ENCODE data around the gene KANSL1. TPM values are rescaled to one million over a fixed set of nuclear protein-coding genes. Genes with fewer than 3 reads are reported as not detected.

The KANSL1 gene
- total RNA-seq, 2 experiments from 2014 or later = 54.4 to 55.3 TPM

DNA sequence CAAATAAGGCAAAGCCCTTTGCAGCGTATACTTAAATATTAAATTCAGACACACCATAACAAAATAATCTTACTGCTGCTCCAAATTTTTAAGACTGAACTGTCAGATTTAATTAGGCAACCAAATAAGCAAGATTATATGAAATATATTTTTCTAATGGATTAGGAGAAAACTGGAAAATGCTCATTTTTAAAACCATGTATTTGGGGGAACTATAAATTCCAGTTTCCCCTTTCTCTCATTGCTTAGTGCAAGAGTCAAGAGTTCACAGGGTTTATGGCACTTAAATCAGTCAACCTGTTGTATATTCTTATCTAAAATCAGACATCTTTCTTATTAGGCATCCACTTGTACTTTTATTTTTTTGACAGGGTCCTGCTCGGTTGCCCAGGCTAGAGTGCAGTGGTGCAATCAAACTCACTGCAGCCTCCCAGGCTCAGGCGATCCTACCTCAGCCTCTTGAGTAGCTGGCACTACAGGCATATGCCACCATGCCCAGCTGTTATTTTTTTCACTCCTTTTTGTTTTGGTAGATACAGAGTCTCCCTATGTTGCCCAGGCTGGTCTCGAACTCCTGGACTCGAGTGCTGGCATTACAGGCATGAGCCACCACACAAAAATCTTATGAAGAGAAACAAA is 2.1 kb upstream of the KANSL1 start:
- CTCF ChIA-PET = interaction anchor here (0.9 to 1.0 kb wide), 3 partner anchors 8 to 18 kb away, joined by 3 to 4 read pairs (median 3); no protein-coding TSS in a partner anchor
- no peak for ATAC-seq
- POLR2A ChIA-PET = no interaction called here
- H3K9me3 Mint-ChIP-seq = peaks cover 3% of the 10 kb centered on the region
- peak overlapping the region; percentile 99 for H3K27ac Mint-ChIP-seq
- no peak for TF ChIP-seq CTCF (IDR thresholded peaks at IDR 0.05)
- peaks cover 50% of the 10 kb centered on the region for H3K4me1 Mint-ChIP-seq (ENCODE audit: low read depth)
- intact Hi-C loops (cut with micrococcal nuclease) = no loop called here
- peaks cover 20% of the 10 kb centered on the region for H3K36me3 Mint-ChIP-seq (ENCODE audit: low read depth)
- H3K4me3 Mint-ChIP-seq = peak overlapping the region; percentile 81
- no peak for DNase-seq
- H3K27me3 Mint-ChIP-seq = no peaks in the 10 kb centered on the region

DNA sequence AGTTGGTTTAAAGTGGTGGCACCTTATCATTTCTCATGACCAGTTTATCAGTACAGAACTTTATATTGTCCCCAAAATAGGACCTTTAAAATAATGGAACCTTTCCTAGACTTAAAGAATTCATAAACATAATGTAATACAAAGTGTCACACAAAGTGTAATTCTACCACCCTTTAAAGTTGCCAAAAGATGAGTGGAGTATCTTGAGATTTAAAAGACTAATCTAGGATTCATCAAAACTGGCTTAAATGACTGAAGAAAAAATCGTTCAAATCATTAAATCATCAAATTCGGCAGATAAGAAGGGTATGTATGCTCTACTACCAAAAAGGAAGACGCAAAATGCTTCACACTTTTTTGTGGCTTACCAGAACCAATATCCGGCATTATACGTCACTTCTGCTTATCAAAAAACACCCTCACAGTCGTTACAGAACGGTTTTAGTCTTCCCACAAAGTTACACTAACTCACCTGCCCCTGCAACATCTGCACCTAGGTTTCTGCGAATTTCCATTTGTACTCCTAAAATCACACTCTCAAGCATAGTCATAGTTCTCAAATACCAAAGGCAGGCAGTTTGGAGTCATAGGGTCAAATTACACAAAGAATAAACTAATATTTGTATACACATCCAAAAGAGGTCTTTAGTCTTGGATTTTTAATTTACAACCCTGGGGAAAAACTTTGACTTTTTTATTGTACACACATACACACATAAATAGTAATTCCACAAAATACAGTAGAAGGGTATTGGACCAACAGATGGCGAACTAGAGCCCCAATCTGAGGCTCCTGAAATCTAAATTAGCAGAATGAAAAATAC is 1.4 kb upstream of the KANSL1 start:
- CTCF ChIA-PET = interaction anchor here (1.0 to 3.0 kb wide), 4 partner anchors 8 to 143 kb away, joined by 3 to 15 read pairs (median 6); no protein-coding TSS in a partner anchor
- intact Hi-C loops (cut with micrococcal nuclease) = loop anchor here (5.0 kb wide), 3 partner anchors 37 to 147 kb away; no protein-coding TSS in a partner anchor
- Mint-ChIP-seq H3K4me1 (ENCODE audit: low read depth) (peaks cover 53% of the 10 kb centered on the region), H3K9me3 (peaks cover 3% of the 10 kb centered on the region), H3K4me3 (peak overlapping the region; percentile 81), H3K27ac (peak overlapping the region; percentile 99), H3K27me3 (no peaks in the 10 kb centered on the region), H3K36me3 (ENCODE audit: low read depth) (peaks cover 26% of the 10 kb centered on the region)
- ATAC-seq (peak; percentile 24), DNase-seq (peak; percentile 70)
- POLR2A ChIA-PET = interaction anchor here (1.2 to 1.5 kb wide), 4 partner anchors 14 to 144 kb away, joined by 3 to 6 read pairs (median 4); no protein-coding TSS in a partner anchor
- peak; percentile 70 for TF ChIP-seq CTCF (IDR thresholded peaks at IDR 0.05)

DNA sequence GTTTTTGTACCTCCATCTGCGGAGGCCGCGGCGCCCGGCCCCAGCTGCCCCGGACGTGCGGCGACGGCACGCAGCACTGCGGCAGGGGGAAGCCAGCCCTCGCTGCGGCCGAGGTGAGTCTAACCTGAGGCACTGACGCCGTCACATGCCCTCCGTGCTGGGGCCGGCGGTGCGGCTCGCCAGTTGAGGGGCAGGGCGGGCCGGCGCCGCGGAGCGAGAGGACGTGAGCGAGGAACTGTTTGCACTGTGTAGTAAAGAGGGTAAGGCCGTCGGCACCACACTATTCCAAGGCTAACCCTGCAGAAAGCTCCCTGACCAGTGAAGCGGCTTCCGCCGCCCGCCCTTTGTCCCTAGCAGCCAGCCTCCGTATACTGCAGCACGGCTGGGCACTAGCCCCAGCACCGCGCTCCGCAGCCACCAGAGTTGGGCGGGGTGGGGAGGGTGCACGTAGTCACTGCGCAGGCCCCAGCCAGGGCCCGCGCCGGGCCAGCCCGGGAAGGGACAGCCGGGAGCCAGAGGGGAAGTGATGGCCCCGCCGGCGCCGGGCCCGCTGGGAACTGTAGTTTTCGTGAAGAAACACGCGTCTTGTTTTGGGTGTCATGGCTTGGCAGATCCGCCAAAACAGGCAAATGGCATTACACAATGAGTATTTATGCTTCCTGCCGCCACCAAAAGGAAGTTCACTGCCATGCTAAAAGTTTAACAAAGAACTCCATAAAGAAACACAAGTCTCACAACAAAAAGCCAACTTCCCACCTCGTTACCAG is 580 bp upstream of the KANSL1 start:
- intact Hi-C loops (cut with micrococcal nuclease) = loop anchor here (5.0 kb wide), 3 partner anchors 37 to 147 kb away; no protein-coding TSS in a partner anchor
- ChIA-PET CTCF (interaction anchor here (0.8 to 3.0 kb wide), 13 partner anchors 9 to 166 kb away, joined by 3 to 24 read pairs (median 5); no protein-coding TSS in a partner anchor), POLR2A (interaction anchor here (0.6 to 1.5 kb wide), 10 partner anchors 13 to 192 kb away, joined by 3 to 7 read pairs (median 4); no protein-coding TSS in a partner anchor)
- peak overlapping the region; percentile 81 for H3K4me3 Mint-ChIP-seq
- peak; percentile 81 for ATAC-seq
- peaks cover 51% of the 10 kb centered on the region for H3K4me1 Mint-ChIP-seq (ENCODE audit: low read depth)
- peak overlapping the region; percentile 99 for H3K27ac Mint-ChIP-seq
- peaks cover 3% of the 10 kb centered on the region for H3K9me3 Mint-ChIP-seq
- peak; percentile 94 for DNase-seq
- no peaks in the 10 kb centered on the region for H3K27me3 Mint-ChIP-seq
- peaks cover 30% of the 10 kb centered on the region for H3K36me3 Mint-ChIP-seq (ENCODE audit: low read depth)
- no peak for TF ChIP-seq CTCF (IDR thresholded peaks at IDR 0.05)

- POLR2A ChIA-PET = interaction anchor here (0.6 to 1.5 kb wide), 8 partner anchors 8 to 148 kb away, joined by 3 to 7 read pairs (median 4); no protein-coding TSS in a partner anchor
- intact Hi-C loops (cut with micrococcal nuclease) = loop anchor here (5.0 kb wide), 3 partner anchors 35 to 145 kb away; no protein-coding TSS in a partner anchor
- Mint-ChIP-seq H3K36me3 (ENCODE audit: low read depth) (peaks cover 33% of the 10 kb centered on the region), H3K4me3 (peak overlapping the region; percentile 90), H3K4me1 (ENCODE audit: low read depth) (peaks cover 55% of the 10 kb centered on the region), H3K27me3 (no peaks in the 10 kb centered on the region), H3K9me3 (peaks cover under 1% of the 10 kb centered on the region), H3K27ac (peak overlapping the region; percentile 98)
- no peak for TF ChIP-seq CTCF (IDR thresholded peaks at IDR 0.05)
- ATAC-seq (peak; percentile 6), DNase-seq (peak; percentile 72)
- CTCF ChIA-PET = interaction anchor here (0.6 to 3.0 kb wide), 30 partner anchors 8 to 171 kb away, joined by 3 to 24 read pairs (median 4); no protein-coding TSS in a partner anchor
Observed at GRCh38 chr17:46192439-46193150, 634 bp downstream of the KANSL1 start.
